H1 (cell line): ENCODE data around the gene KCTD10. TPM values are rescaled to one million over a fixed set of nuclear protein-coding genes. Genes with fewer than 3 reads are reported as not detected.

Experiments
- BACH1 ChIP-seq: IDR thresholded peaks from 2 replicates; pipeline ENCODE4 v1.6.1; 2012; ENCODE audit warnings: low read length, improper control_type of control experiment
- EGR1 ChIP-seq: IDR thresholded peaks from 2 replicates; pipeline ENCODE4 v1.6.1; 2011; ENCODE audit warnings: low read depth, low read length, borderline replicate concordance
- MAFK ChIP-seq: IDR thresholded peaks from 2 replicates; pipeline ENCODE4 v1.6.1; 2012; ENCODE audit warnings: low read depth, mild to moderate bottlenecking, improper control_type of control experiment, low read length
- NANOG ChIP-seq: IDR thresholded peaks from 2 replicates; pipeline ENCODE4 v1.6.1; 2011; ENCODE audit warnings: low read length, low read depth, mild to moderate bottlenecking, inconsistent platforms; ENCODE audit not compliant: insufficient read depth, poor library complexity, severe bottlenecking
- POU5F1 ChIP-seq: IDR thresholded peaks from 2 replicates; pipeline ENCODE4 v1.6.1; 2011; ENCODE audit warnings: low read depth, mild to moderate bottlenecking, low read length, moderate library complexity
- SIRT6 ChIP-seq: IDR thresholded peaks from one replicate; pipeline ENCODE4 v1.7.1; 2012; ENCODE audit warnings: low read length, inconsistent platforms
- TCF12 ChIP-seq: IDR thresholded peaks from 2 replicates; pipeline ENCODE4 v1.6.1; 2011; ENCODE audit warnings: low read depth, mild to moderate bottlenecking, low read length
- polyA plus RNA-seq, 7 experiments: library from polyadenylated mRNA; depleted of rRNA in 3 of 7; stranded (reverse) in 5 of 7; unstranded in 2 of 7; fragments of >200 nt in 5 of 7; fragments of 200-250 nt in 2 of 7; gene quantifications; 1 replicate in 5 of 7; 2 replicates in 1 of 7; 4 replicates in 1 of 7; pipeline versions ENCODE4 v1.2.1 to v1.2.3, GENCODE V29; 2011 to 2013; ENCODE audit warnings: missing spikeins in 2 of 7, mixed read lengths in 2 of 7
- total RNA-seq: library from RNA; stranded (reverse); fragmentation: NEBNext Ultra II Directional; extraction: Animal tissue kit (Norgen Biotek cat#: 25700); gene quantifications from 2 replicates; pipeline ENCODE4 v1.2.1, GENCODE V29; 2021
- TF ChIP-seq, protein P1 (sequence below): fragments of 300-600 bp; sonication (generic); IDR thresholded peaks from 2 replicates; pipeline ENCODE4 v1.7.1; 2012; ENCODE audit warnings: low read length, moderate library complexity, mild to moderate bottlenecking, inconsistent platforms; ENCODE audit not compliant: insufficient replicate concordance

Gene KCTD10
- total and polyA plus RNA-seq, 2 of the 8 experiments (the other 6 are each of a cell fraction or from before 2014, with no cell fraction given), result 45.3 to 52.4 TPM

DNA sequence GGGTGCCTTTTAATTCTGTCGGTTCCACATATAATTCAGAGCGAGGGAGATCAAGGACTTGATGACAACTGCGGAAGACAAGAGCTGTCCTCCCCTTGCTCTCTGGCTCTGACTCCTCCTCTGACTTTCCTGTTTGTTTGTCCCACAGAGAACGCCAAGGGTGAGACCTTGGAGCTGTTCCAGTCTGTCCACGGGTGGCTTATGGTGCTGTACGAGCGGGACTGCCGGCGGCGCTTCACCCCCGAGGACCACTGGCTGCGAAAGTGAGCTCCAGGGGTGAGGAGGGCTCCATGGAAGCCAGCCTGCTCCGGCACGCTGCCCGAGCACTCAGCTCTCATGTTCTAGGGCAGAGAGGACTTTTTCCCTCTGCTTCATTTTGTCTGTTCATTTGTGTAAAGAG lies 33.1 kb upstream of the KCTD10 start (continued):
- TF ChIP-seq, protein P1, sequence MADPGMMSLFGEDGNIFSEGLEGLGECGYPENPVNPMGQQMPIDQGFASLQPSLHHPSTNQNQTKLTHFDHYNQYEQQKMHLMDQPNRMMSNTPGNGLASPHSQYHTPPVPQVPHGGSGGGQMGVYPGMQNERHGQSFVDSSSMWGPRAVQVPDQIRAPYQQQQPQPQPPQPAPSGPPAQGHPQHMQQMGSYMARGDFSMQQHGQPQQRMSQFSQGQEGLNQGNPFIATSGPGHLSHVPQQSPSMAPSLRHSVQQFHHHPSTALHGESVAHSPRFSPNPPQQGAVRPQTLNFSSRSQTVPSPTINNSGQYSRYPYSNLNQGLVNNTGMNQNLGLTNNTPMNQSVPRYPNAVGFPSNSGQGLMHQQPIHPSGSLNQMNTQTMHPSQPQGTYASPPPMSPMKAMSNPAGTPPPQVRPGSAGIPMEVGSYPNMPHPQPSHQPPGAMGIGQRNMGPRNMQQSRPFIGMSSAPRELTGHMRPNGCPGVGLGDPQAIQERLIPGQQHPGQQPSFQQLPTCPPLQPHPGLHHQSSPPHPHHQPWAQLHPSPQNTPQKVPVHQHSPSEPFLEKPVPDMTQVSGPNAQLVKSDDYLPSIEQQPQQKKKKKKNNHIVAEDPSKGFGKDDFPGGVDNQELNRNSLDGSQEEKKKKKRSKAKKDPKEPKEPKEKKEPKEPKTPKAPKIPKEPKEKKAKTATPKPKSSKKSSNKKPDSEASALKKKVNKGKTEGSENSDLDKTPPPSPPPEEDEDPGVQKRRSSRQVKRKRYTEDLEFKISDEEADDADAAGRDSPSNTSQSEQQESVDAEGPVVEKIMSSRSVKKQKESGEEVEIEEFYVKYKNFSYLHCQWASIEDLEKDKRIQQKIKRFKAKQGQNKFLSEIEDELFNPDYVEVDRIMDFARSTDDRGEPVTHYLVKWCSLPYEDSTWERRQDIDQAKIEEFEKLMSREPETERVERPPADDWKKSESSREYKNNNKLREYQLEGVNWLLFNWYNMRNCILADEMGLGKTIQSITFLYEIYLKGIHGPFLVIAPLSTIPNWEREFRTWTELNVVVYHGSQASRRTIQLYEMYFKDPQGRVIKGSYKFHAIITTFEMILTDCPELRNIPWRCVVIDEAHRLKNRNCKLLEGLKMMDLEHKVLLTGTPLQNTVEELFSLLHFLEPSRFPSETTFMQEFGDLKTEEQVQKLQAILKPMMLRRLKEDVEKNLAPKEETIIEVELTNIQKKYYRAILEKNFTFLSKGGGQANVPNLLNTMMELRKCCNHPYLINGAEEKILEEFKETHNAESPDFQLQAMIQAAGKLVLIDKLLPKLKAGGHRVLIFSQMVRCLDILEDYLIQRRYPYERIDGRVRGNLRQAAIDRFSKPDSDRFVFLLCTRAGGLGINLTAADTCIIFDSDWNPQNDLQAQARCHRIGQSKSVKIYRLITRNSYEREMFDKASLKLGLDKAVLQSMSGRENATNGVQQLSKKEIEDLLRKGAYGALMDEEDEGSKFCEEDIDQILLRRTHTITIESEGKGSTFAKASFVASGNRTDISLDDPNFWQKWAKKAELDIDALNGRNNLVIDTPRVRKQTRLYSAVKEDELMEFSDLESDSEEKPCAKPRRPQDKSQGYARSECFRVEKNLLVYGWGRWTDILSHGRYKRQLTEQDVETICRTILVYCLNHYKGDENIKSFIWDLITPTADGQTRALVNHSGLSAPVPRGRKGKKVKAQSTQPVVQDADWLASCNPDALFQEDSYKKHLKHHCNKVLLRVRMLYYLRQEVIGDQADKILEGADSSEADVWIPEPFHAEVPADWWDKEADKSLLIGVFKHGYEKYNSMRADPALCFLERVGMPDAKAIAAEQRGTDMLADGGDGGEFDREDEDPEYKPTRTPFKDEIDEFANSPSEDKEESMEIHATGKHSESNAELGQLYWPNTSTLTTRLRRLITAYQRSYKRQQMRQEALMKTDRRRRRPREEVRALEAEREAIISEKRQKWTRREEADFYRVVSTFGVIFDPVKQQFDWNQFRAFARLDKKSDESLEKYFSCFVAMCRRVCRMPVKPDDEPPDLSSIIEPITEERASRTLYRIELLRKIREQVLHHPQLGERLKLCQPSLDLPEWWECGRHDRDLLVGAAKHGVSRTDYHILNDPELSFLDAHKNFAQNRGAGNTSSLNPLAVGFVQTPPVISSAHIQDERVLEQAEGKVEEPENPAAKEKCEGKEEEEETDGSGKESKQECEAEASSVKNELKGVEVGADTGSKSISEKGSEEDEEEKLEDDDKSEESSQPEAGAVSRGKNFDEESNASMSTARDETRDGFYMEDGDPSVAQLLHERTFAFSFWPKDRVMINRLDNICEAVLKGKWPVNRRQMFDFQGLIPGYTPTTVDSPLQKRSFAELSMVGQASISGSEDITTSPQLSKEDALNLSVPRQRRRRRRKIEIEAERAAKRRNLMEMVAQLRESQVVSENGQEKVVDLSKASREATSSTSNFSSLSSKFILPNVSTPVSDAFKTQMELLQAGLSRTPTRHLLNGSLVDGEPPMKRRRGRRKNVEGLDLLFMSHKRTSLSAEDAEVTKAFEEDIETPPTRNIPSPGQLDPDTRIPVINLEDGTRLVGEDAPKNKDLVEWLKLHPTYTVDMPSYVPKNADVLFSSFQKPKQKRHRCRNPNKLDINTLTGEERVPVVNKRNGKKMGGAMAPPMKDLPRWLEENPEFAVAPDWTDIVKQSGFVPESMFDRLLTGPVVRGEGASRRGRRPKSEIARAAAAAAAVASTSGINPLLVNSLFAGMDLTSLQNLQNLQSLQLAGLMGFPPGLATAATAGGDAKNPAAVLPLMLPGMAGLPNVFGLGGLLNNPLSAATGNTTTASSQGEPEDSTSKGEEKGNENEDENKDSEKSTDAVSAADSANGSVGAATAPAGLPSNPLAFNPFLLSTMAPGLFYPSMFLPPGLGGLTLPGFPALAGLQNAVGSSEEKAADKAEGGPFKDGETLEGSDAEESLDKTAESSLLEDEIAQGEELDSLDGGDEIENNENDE, result no peak
- TF ChIP-seq NANOG (no peak), MAFK (no peak), BACH1 (no peak), EGR1 (no peak), POU5F1 (no peak), SIRT6 (no peak), TCF12 (no peak)
